NCI-H2171 (cell line): ENCODE results near the gene UROC1.

Source experiments
- DNase-seq: peaks from one replicate; lab custom pipeline; 2025; lab: John Stamatoyannopoulos, UW

UROC1 gene

GRCh38 chr3:126460381-126460780 is 57.2 kb downstream of the UROC1 start:
- no peak for DNase-seq

DNA sequence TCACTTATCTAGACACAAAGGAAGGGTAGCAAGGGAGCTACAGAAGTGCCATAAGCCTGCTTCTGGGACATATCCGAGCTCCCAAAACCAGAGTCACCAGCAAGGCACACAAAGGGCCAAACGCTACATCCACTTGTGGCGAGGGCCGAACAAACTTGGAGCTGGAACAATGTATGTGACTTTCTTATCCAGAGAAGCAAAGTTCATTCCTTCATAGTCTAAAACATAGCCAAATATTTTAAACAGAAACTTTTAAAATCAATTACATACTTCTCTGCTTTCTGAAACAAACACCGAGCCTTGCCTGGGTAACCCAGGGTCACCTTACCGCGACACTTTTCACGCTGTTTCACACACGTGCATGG is 57.8 kb downstream of the UROC1 start:
- no peak for DNase-seq

- DNase-seq, result no peak
These were observed 58.3 kb downstream of the UROC1 start for GRCh38 chr3:126459111-126459762.

- no peak for DNase-seq
These were observed 60.7 kb downstream of the UROC1 start for GRCh38 chr3:126456766-126457388.

- no peak for DNase-seq
These were observed 61.4 kb downstream of the UROC1 start for GRCh38 chr3:126456211-126456610.

DNA sequence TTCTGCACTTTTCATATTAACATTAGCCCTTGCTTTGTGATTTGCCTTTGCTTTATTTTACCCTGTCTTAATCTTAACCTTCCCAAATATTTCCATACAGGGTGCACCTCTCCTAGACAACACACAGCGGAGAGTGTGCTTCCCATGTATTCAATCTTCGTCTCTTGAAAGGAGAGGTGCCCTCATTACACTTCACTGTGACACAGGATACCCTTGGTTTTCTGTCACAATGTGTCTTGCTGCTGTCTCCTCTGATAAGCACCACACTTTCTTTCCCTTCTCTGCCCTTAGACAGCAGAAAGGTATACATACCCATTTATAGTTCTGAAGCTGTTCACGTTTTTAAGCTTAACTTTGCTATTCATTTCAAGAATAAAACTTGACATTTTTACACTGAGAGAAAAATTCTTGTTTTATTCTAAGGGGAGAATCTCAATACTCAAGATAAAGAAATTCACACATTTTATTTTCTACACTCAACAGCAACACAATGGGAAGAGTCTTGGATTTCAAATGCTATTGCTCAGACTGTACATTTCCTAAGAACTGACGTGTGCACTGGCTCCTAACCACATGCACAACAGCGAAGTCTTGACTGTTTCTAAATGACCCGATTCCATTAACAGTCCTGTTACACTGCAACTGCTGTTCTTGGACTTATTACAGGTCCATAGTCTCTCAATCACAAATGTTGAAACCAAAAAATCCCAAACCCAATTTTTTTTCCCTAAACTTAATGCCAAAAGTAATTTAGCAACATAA is 63.0 kb downstream of the UROC1 start:
- no peak for DNase-seq

DNA sequence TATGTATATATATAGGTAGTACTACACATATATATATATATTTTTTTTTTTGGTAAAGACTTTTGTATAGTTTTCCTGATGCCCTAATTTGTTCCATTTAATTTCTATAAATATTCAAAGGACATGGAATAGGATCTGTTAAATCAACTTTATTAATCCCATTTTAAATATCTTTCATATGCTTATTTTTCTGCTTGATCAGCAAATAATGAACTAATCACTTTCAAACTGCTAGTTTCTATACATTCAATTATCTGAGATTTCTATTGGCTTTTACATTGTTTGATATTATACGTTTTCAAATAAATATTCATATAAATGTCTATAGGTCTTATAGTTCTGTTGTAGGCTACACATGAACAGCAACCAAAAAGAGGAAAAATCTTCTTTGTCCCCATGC is 63.5 kb downstream of the UROC1 start:
- no peak for DNase-seq

DNA sequence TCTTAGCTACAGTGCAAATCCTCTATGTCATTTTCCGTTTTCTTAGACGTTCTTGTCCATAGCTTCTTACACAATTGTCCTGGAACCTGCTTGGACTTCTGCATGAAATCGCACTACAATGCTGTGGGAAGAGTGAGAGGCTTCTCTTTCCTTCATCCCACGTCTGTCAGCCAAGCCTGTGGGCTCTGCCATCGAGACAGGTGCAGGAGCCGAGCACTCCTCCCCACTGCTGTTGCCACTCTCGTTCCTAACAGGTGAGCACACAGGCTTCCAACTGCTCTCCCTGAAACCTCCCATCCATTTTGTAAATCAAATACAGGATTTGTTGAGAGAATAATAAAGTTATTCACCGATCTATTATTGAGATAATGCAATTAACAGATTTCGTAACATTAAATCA is 65.4 kb downstream of the UROC1 start:
- no peak for DNase-seq

GRCh38 chr3:126451511-126451910 is 66.1 kb downstream of the UROC1 start:
- no peak for DNase-seq

GRCh38 chr3:126450744-126451143 is 66.8 kb downstream of the UROC1 start:
- no peak for DNase-seq

DNA sequence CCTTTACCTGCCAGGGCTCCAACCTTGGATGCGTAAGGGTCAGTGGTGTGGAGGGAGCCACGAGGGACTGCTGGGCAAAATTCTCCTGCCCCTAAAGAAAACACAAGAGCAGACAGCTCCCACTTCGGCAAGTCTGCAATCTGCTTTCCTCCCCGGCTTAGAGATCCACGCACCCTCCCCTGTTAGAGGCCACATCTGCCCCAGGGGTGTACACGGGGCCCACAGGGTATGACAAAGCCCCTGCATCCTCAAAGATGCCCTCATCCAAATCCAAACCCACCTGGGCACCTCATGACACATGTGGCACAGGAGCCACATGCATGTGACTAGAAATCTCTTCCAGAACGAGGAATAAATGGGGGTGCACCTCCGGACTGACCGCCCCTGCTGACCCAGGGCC is 67.4 kb downstream of the UROC1 start:
- no peak for DNase-seq

GRCh38 chr3:126449621-126450051 is 67.9 kb downstream of the UROC1 start:
- no peak for DNase-seq

- no peak for DNase-seq
These were observed 68.7 kb downstream of the UROC1 start for GRCh38 chr3:126448893-126449180.

- DNase-seq, result peak; percentile 14
These were observed 69.3 kb downstream of the UROC1 start for GRCh38 chr3:126448136-126448892.

DNA sequence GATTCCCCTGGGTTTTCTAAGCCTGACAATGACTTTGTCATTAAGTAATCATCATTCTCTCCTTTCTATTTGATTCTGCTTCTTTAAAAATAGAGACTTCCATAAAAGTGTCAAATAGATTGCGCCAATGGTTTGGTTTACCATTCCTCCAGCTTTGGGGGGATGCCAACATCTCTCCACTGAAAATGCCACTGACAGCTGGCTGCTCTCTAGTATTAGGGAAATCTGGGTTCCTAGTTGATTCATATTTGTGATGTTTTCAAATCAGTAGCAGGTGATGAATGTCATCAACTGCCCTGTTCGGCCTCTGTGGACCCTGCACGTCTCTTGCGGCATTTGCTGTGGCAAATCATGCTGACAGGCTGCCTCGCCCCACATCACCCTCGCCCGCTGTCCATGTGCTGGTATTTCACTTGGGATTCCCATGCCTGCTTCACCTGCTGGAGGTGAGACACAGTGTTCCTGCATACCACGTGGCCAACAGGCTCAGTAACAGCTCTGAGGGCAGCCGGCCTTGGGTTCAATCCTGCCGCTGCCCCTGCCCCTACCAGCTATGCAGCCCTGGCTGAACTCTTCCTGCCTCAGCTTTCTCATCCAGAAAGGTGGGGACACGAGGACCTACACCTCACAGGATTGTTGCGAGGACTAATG is 70.0 kb downstream of the UROC1 start:
- no peak for DNase-seq

DNA sequence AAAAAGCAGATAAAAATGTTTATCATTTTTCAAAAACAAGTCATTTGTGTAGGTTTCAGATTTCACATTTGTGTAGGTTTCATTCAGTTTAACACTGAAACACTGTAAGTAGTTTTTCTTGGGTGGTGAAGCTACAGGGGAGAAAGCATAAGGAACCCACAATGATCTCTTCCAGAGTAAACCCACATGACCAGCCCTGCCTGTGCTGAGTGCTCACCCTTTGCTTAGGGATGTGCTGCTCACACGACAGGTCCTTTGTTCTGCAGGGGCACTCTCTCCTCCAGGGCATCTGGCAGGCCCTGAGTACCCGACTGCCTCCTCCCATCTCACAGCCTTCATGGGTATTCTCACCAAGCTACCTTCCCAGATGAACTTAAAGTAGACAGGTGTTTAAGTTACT is 70.8 kb downstream of the UROC1 start:
- DNase-seq, result no peak

GRCh38 chr3:126446301-126446700 is 71.3 kb downstream of the UROC1 start:
- no peak for DNase-seq

DNA sequence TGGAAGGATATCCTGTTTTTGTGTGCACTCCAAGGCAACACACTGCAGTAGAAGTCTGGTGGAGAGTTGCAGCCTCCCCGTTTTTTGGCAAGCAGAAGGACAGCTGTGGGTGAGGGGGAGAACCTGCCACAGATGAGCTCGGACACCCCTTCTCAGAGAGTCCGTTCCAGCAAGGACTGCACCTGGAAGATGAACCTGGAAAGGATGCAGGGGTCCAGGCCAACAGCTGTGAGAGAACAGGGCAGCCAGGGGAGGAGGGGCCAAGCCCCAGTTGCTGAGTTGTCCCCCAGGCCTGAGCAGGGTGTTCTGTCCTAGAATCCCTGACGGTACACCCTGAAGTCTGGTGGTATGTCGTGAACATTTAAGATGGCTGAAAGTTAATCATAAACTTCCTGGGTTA is 72.1 kb downstream of the UROC1 start:
- DNase-seq, result no peak

GRCh38 chr3:126442856-126443242 is 74.7 kb downstream of the UROC1 start:
- DNase-seq, result no peak

DNA sequence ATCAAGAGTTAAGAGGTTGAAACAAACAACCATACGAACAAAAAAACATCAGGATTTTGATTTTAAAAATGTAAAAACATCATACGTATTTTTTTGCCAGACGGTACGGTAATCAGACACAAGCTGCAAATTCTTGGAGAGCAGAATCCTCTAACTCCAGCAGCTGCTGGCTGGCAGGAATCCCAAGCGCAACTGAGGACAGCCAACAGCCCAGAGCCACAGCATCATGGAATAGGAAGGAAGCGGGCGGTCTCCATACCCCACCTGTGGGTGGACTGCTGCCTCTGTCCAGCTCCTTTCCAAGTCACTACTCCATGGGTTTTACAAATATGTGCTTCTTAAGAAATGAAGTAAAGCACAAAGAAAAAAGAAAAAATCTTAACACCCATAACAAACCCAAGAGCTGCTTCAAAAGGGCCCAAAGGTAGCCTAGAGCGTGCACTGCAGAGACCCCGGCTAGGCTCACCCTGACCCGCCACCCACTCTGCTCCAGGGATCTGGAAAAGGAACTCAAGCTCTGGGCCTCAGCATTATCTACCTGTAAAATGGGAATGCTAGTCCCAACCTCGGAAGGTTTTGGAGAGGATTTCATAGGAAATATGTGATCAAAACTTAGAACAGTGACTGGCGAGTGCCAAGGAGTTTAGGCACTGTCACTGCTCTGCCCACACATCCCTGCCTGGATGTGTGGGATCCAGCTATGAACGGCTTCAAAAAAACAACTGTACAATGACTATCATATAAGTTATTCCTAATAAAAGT is 75.3 kb downstream of the UROC1 start:
- no peak for DNase-seq

DNA sequence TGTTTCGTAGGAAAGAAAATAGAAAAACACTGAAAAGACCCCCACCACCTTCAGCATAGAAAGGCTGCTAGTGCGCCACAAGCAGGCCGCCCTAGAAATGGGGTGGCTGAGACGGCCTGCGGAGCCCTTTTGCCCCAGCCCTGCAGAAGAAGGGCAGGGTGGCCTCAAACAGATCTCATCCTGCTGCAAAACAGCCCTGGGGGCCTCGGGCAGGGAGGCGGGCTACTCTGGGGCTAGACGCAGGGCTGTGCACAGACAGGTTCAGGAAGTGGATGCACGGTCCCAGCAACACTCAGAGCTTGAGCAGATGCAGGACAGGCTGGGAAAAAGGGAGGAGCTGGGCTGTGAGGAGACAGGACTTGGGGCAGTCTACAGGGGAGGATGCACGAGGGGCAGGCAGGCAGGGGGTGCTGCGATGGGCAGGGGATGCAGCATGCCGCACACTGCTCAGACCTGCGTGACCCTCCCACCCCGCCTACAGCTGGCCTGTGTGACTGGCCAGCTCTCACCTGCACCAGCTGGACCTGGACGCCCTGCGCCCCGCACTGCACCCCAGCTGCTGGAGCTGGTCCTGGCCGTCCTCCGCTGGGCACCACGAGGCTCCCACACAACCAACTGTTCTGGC is 76.2 kb downstream of the UROC1 start:
- no peak for DNase-seq
